UCSD-AML1 (cell line): ENCODE data around the gene SMYD5.
"Not testable (repeated sequence)": the region's sequence is repeated elsewhere in the genome, so short reads cannot be mapped to it uniquely, and the experiment has no call there.

Experiments used
- DNase-seq: peaks from one replicate; lab custom pipeline; 2025; ENCODE audit not compliant: unreplicated experiment; lab: John Stamatoyannopoulos, UW

Gene SMYD5

DNA sequence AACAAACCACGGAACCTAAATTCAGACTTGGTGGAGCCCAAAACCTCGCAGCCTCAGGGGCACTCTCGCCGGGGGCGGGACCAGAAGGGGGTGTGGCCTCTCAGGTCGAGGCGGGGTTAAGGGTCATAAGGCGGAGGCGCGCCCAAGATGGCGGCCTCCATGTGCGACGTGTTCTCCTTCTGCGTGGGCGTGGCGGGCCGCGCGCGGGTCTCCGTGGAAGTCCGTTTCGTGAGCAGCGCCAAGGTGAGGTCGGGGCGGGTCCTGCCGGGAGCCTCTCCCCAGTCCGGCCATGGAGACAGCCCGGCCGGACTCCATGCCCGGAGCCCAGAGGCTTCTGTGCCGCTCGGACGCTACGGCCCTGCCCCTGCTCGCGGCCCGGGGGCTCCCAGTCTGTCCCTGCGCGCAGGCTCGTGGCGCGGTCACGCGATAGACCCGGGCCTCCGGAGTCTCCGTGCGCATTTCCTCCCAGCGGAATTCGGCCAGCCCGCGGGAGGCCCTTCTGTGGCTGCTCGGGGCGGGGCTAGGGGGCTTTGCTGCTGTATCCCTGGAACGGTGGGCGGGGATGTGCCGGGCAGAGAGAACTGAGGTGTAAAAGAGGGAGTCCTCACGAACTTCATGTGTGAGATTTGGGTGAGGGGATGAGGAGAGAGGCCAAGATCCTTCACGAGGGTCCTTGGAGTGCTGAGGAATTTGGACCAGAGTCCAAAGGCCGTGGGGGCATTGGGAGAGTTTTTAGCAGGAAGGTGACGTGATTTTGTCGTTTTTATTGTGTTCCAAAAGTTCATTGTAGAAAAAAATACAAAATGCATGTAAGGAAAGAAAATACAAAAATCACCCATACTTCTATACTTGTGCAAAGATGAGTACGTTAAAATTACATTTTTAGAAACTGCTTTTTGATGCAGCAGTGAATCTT lies at the start of gene SMYD5:
Gene SMYD5, plus strand, starts transcription at position 126 of the 916 bp plus-strand sequence. Its CDS starts 22 bp downstream, at position 148.
- DNase-seq: peak; percentile 92

DNA sequence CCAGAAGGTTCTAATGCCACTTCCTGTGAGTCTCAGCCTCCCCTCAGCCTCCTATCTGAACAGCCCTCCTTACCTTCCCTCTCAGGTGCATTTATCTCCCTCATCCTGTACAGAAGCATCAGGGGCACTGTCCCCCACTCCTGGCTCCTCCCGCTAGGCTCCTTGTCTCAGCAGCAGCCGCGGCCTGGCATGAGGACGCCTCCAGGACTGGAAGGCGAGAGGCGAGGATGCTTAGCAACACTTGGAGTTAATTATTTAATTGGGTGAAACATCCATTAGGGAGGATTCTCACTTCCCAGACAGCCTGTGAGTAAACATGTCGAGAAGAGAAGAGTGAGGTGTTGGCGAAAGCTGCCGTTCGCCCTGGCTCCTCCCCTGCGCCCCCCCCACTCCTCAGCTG lies 48.1 kb upstream of the SMYD5 start:
- not testable (repeated sequence) for DNase-seq

DNA sequence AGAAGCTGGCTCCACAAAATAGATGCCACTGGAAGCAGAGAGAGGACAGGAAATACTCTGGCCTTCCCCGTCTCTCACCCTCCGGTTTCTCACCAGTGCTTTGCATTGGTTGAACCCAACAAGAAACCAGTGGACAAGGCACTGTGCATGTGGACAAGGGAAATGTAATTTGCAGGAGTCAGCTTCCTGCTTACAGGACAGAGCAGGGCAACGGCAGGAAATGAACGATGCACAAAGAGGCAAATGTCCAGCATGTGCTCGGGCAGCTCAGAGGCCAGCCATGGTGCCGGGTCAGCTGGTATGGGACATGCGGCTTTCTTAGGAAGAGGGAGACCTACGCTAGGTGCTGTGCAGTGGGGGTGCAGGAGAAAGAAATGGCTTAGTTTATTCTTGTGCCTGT lies 47.2 kb upstream of the SMYD5 start:
- DNase-seq: not testable (repeated sequence)

DNA sequence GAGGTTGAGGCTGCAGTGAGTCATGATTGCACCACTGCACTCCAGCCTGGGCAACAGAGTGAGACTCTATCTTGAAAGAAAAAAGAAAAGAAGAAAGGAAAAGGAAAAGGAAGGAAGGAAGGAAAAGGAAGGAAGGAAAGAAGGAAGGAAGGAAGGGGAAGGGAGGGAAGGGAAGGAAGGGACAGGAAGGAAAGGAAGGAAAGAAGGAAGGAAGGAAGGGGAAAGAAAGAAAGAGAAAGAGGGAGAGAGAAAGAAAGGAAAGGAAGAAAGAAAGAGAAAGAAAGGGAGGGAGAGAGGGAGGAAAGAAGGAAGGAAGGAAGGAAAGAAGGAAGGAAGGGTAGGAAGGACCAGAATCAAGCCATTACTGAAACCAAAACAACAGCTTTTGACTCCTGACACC lies 45.7 kb upstream of the SMYD5 start:
- not testable (repeated sequence) for DNase-seq

DNA sequence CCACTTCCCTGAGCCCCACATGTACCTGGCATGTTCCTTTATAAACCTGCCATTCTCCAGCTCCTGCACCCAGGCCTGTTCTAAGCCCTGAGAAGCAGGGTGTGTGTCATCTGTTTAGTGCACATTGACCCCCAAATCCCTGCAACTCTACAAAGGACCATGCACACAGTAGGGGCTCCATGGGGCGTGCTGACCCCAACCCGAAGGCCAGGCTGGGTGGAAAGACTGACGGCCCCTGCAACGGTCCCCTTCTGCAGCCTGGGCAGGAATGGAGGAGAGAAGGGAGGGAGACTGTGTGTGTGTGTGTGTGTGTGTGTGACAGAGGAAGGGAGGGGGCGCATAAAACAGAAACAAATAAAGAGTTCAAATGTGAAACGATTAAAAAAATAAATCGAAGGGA lies 43.7 kb upstream of the SMYD5 start:
- DNase-seq: not testable (repeated sequence)

DNA sequence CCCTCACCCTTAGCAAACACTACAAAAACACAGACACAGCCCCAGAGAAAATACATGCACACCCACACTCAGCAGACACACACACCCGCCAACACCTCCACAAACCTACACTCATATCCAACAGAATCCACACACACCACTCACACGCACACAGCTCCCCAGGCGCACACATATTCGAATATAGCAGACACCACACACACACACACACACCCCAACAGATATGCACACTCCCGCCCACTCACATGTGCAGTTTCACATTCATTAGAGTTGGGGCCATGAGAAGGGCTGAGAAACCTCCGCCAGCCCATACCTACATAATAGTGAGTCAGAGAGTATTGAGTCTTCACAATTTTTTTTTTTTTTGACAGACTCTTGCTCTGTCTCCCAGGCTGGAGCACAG lies 41.1 kb upstream of the SMYD5 start:
- DNase-seq: no peak

DNA sequence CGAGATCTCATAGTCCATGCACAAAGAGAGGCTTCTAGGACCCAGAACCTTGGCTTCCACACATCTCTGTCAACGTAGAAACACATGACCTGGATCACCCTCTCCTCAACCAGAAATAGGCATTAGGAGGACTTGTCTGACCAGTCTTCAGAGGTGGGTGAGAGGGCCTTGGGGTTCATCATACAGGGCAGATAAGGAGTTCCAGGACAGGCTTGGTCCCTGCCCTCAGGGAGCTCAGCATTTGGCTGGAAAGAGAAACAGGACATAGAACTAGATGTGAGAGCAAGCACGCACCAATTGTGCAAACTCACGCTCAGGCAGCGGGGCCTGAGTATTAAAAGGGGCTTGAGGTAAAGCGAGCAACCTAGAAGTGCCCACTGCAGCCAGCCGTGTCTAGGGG lies 40.3 kb upstream of the SMYD5 start:
- DNase-seq: no peak

DNA sequence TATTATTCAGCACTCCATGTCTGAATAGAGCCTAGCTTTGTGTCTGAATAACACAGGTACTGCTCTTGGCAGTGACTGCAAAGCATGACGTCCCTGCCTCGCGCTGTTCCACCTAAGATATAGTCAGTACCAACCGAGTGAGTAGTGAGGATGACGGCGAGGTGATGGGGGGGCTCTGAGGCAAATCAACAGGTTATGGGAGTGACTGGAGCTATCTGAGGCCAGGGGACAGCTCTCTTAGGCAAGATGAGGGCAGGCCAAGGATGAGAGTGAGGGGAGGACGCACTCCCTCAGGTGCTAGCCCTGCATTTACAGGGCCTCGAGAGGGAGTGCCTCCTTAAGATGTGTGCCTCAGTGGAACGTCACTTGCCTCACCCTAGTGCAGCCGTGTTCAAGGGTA lies 39.8 kb upstream of the SMYD5 start:
- DNase-seq: no peak

DNA sequence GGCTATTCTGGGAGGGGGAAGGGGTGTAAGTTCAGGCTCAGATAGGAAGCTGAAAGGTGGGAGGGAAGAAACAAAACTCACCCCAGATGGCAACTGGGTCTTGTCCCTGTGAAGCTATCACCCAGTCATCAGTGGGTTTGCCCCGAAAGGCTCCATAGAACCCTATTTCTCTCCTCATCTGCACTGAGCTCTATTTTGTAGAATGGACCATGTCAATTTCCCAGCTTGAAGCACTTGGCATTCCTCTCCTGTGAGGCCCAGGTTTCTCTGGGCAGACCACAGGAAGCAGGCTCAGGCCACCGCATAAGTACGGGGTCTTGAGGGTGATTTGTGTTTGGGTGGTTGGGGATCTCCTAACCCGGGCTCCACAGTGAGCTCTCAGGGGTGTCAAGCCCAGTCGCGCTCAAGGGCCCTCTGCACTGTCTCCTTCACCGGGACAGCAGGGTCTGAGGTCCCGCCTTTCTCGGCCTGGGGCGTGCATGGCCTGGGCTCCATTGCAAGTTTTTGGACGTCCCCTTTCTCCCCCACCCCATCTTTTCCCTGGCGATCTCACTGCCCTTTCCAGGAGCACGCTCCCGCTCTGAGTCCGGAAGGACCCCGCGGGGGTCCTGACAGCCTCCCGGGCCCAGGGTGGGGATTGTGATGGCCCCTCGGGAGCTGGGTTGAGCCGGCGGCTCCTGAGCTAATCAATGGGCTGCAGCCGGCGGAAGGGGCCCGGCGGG lies 38.9 kb upstream of the SMYD5 start:
- DNase-seq: no peak

DNA sequence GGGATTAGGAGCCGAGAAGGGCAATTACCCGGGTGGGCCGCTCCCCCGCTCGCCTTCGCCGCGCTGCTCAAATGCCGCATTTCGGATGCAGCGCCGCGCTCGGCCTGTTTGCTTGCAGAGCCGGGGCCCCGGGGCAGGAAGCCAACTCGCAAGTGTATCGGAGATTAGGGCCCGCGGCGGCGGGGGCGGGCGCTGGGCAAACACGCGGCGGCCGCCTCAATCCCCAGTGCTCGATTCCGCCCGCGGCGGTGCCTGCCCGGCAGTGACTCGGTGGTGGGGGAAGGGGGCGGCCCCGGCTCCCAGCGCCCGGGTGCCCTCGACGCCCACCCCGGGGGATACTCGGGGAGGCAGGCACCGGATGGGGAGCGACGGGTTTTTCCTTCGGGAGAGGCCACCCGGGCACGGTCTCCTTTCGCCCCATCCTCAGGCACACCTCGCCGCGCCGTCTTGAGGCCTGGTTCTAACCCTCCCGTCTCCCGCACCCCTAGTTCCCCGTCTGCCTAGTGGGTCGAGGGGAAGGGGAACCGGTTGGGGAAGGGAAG lies 38.3 kb upstream of the SMYD5 start:
- peak; percentile 68 for DNase-seq

DNA sequence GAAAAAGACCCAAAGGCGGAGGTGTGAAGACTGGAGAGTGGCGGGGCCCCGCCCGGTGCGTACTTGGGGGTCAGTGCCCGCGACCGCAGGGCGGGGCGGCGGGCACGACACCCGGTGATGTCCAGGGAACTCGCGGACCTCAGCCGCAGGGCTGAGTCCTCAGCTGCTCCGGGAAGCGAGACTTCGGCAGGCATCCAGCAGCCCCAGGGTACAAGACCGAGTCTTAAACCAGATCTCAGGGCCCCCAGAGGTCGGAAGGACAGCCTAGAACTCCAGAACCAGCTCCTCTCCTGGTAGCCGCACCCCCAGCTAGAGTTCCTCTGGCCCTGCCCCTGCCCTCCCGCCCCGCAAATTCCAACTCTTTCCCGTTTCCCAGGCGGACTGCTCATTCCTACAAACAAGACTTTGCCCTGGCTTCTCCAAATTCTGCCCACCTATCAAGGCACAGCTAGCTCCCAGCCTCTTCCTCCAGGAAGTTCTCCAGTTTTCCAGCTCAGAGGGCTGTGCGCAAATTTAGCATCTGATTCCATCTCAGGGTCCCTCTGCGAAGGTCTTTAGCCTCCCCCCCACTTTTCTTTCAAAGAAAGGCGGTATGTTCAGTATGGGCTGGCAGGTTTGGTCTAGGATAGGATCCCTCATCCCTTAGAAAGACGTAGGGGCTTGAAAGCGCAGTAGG lies 37.7 kb upstream of the SMYD5 start:
- no peak for DNase-seq

DNA sequence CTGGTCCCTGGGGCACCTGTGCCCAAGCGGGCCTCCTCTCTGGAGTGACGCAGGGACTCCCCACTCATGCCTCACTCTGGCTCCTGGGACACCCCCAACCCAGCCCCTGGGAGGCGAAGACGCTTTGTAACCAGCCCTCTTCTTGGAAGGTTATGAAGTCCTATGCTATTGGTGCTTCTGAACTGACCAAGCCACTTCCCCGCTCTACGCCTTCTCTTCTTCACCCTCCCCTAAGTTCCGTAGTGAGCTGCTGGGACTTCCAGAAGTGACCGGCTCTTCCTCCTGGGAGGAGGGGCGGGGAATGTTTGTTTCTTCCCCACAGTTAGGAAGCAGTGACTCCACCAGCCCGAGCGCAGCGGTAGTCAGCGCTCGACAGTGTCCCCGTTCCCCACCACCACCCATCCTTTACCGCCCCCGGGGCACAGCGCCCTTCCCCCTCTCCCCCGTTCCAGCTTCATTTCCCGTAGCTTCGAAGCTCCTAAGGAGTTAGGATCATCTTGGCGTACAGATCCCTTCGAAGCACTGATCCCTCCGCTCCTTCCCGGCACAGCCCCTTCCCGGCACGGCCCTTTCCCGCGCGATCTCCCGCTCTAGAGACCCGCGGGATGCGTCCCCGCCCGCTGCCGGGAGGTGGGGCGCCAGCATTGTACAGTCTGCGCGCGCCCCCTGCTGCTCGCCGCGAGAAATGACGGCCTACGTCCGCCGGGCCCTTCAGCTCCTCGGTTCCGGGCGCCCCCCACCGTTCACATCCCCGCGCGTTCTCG lies 37.0 kb upstream of the SMYD5 start:
- peak; percentile 89 for DNase-seq

DNA sequence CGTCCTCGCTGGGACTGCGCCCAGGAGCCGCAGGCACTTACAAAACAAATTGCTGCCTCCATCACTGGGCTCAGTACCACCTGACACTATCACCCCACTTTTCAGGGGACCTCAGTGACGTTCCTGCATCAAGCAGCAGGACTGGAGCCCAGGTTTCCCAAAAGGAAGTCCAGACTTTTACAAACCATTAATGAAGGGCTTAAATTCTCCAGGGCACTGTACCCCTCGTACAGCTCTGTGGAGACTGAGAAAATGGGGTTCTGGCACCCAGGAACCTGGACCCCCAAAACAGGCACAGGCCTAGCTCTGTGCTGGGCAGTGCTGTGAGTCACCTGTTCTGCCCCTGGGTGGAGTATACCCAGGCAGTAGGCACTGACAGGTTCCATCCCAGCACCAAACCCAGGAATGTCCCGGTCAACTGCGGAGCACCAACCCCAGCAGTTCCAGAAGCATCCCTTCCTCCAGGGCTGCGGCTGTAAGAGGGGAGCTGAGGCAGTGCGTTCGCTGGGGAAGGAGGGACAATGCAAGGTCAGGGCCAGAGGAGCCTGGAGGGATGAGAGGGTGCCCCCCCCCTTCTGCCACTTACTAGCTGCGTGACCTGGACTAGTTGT lies 36.3 kb upstream of the SMYD5 start:
- DNase-seq: no peak

DNA sequence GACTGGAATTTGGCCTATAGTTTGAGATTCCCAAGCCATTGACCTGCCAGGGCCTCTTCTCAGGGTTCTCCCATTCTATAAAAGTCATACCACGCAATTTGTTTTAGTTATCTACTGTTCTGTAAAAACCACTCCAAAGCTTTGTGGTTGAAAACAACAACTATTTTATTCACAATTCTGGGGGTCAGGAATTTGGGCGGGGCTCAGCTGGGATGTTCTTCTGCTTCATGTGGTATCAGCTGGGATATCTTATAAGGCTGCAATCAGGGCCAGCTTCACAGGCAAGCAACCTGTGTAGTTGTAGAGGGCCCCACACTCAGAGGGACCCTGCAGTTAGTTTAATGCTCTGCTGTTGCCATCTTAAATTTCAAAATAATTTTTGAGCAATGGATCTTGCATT lies 28.1 kb upstream of the SMYD5 start:
- DNase-seq: no peak

DNA sequence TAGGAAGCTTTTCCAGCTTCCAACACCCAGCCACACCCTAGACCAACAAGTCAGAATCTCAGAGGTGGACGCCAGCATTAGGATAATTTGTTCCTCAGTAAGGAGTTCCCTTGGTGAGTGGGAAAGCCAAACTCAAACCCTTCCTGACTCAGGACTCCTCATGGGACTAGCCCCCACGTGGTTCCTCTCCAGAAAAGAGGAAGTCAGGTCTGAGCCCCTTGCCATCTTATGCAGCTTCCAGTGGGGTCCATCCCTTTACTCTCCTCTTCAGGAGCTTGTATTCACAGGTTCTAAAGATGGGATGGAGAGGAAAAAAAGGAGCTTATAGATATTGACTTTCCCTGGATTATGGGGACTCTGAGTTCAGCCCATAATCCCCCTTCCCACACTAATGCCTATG lies 26.5 kb upstream of the SMYD5 start:
- no peak for DNase-seq

DNA sequence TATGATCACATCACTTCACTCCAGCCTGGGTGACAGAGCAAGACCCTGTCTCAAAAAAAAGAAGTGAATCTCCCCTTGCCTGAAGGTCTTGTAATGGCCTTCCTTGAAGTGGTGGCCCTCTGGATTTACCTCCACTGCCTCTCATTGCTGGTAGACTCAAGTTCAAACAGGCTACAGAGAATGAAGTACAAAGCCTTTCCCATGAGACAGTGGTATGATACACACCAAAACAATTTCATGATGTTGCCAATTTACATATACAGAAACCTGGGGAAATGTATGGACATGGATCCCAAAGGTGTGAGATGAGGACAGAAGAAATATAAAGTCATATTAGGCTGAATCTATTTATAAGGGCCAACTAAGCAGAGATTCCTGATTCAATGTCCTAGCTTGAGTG lies 16.5 kb upstream of the SMYD5 start:
- DNase-seq: no peak

DNA sequence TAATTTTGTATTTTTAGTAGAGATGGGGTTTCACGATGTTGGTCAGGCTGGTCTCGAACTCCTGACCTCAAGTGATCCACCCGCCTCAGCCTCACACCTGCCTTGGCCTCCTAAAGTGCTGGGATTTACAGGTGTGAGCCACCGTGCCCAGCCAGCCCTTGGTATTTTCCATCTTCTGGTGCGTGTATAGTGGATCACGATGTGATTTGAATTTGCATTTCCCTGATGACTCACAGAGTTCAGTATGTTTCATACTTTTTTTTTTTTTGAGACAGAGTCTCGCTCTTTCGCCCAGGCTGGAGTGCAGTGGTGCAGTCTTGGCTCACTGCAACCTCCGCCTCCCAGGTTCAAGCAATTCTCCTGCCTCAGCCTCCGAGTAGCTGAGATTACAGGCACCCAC lies 13.8 kb upstream of the SMYD5 start:
- not testable (repeated sequence) for DNase-seq

DNA sequence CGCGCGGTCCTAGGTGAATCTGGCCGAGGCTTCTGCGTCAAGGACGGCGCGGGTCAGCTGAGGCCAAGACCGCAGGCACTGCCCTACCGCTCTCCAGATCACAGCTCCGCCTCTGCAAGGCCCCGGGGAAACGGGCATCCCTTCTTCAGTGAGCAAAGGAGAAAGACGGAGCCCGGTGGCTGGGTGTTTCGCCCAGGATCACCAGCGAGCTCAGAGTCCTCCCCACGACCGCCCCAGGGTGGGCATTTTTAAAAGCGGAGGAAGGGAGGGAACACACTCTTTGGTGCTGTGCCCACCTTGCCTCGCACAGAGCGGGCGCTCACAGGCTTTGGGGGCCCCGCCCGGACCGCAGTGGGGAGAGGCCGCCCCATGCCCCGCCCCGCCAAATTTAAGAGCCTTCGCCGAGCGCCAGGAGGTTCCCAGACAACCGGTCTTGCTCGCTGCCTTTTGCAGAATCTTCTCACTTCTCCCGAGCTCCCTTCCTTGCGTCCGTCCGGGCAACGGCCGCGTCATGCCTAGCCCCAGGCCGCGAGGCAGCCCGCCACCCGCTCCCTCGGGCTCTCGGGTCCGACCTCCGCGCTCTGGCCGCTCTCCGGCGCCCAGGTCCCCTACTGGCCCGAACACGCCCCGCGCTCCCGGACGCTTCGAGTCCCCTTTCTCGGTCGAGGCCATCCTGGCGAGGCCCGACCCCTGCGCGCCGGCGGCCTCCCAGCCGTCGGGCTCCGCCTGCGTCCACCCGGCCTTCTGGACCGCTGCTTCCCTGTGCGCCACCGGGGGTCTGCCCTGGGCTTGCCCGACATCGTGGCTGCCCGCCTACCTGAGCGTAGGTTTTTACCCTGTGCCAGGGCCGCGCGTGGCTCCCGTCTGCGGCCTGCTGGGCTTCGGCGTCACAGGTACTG lies 11.6 kb upstream of the SMYD5 start, which contains the start of gene NOTO:
Gene NOTO, plus strand, starts transcription at position 419 of the 899 bp plus-strand sequence. Its CDS starts 93 bp downstream, at position 512.
- DNase-seq: no peak

DNA sequence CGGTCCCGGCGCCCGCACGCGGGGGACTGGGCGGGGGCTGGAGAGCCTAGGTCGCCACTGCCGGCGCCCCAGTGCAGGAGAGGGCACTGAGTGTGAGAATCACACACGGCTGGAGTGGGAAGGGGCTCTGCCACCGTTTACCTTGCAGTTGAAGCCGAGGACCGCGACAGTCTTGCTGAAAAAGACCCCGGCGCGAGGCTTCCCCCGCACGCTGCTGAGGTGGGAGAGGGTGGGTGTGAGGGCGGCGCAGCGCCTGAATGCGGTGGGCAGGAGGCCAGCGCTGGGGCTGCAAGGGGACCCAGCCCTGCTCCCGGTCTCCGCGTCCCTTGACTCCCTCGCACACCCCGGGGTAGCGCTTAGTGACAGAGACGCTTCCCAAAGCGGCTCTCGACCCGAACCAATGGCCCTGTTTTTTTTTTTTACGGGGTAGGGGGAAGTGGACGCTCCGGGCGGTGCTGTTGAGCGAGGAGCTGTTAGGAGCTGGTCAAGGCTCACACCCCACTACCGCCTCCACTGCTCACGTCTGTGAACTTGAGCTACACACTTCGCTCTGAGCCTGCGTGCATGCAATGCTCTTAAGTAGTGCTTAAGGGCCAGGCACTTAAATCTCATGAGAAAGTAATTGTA lies 10.9 kb upstream of the SMYD5 start:
- no peak for DNase-seq
